ENCODE data around the gene TEX14.

TEX14 gene

DNA sequence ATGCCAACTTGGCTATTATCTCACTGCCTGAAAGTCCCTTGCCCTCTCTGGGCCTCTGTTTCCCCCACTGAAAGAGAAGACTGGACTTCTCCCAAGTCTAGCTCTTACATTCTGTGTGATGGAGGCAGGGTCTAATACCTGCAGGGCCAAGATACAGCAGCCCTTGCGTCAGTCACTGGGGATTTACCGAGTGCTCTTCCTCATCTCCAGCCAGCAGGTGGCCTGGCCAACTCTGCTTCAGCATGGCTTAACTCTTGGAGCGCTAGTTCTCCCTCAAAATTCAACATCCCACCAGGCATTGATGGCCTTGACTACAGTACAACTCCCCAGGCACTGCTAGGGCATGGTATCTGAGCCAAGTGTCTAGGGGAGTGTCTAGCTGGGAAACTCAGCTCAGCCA is 157.5 kb downstream of the TEX14 start:
- Mint-ChIP-seq H3K27ac (no peak overlapping the region), H3K36me3 (no peaks in the 10 kb centered on the region), H3K27me3 (peaks cover 9% of the 10 kb centered on the region), H3K4me3 (no peak overlapping the region), H3K9me3 (no peaks in the 10 kb centered on the region), H3K4me1 (peaks cover 4% of the 10 kb centered on the region)
- ATAC-seq (ENCODE audit: low read depth) (no peak), DNase-seq (ENCODE audit: low spot score in 2 of 2) (no peak)

DNA sequence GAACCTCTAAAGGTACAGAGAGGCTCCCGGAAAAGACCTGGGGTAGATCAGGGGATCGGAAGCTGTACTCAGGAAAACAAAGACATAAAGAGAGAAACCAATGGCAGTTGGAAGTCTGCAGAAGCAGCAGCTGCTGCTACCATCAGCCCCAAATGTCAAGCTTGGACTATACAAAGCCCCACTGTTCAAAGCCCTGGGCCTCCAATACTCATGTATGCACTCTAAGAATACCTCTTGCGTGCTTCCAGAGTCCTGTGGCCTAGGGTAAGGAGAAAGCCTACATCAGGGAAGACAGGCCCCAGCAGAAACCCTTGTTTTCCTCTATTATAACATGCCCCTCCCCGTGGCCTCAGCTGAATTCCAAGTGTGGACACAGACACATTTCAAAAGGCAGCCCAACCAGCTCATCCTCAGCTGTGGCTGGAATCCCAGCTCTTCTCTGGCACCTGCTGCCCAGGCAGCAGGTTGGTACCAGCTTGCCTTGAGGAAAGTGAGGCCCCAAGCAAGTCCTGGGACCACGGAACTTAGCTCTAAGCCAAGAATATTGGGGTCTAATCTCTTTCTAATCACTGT is 158.1 kb downstream of the TEX14 start:
- peaks cover 9% of the 10 kb centered on the region for H3K27me3 Mint-ChIP-seq
- ATAC-seq (ENCODE audit: low read depth) (no peak), DNase-seq (ENCODE audit: low spot score in 2 of 2) (no peak)
- no peaks in the 10 kb centered on the region for H3K9me3 Mint-ChIP-seq
- H3K27ac Mint-ChIP-seq = no peak overlapping the region
- peaks cover 4% of the 10 kb centered on the region for H3K4me1 Mint-ChIP-seq
- H3K4me3 Mint-ChIP-seq = no peak overlapping the region
- no peaks in the 10 kb centered on the region for H3K36me3 Mint-ChIP-seq

DNA sequence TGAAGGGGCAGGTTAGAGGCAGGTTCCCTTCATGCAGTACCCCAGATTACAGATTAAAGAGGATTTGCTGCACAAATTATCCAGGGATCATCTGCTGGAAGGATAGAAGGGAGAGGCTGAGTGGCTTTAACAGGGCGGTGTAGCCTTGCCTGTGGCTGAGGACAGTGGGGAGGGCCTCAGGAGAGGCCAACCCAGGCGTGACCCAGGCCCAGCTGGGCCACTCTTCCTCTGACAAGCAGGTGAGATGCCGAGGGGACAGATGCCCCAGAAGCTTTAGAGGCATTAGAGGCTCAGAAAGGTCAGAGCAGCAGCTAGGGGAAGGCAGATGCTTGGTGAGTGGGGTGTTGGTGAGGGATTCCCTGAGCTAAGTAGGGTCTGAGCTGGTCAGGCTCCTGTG is 159.3 kb downstream of the TEX14 start:
- no peaks in the 10 kb centered on the region for H3K36me3 Mint-ChIP-seq
- ATAC-seq (ENCODE audit: low read depth) (no peak), DNase-seq (ENCODE audit: low spot score in 2 of 2) (no peak)
- no peak overlapping the region for H3K27ac Mint-ChIP-seq
- H3K4me3 Mint-ChIP-seq = peak overlapping the region; percentile 66
- peaks cover 9% of the 10 kb centered on the region for H3K27me3 Mint-ChIP-seq
- peaks cover 4% of the 10 kb centered on the region for H3K4me1 Mint-ChIP-seq
- no peaks in the 10 kb centered on the region for H3K9me3 Mint-ChIP-seq

DNA sequence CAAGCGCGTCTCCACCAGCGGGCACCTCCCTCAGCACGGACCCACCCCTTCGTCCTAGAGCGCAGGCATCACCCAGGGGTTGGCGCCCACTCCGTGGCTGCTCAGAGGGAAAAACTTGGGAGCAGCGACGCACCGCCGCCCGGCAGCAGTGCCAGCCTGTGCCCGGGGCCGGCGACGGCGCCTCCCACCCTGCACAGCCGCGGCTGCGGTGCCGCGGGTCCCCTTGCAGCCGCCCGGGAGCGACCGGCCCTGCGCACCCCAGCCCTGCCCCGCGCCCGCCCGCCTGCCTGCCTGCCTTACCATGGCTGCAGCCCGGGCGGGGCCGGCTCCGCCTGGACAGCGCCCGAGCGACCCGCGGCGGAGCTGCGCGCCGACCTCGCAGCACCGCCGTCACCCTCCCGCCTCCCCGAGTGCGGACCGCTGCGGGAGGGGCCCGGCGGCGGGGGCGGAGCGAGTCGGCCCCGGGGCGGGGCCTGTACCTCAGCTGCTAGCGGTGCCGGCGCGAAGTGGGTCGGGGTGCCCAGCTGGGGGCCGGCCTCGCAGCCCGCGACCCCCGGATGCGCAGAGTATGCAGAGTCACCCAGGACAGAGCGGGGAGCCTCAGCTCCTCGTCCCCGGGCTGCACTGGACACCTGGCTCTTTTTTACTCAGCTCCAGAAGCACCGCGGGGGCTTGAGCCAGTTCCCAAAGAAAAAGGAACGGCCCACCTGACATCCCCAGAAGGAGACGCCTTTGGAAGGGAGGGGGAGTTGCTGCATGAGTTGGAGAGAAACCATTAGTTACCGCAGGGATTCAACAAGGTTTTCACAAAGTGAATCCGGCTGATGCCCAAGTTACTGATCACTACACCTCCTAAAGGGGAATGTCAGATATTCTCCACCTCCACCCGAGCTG is 159.9 kb downstream of the TEX14 start:
- ATAC-seq (ENCODE audit: low read depth) (peak; percentile 94), DNase-seq (ENCODE audit: low spot score in 2 of 2) (peak; percentile 64)
- Mint-ChIP-seq H3K27ac (no peak overlapping the region), H3K4me1 (peaks cover 6% of the 10 kb centered on the region), H3K9me3 (no peaks in the 10 kb centered on the region), H3K4me3 (peak overlapping the region; percentile 66), H3K27me3 (peaks cover 9% of the 10 kb centered on the region), H3K36me3 (no peaks in the 10 kb centered on the region)

DNA sequence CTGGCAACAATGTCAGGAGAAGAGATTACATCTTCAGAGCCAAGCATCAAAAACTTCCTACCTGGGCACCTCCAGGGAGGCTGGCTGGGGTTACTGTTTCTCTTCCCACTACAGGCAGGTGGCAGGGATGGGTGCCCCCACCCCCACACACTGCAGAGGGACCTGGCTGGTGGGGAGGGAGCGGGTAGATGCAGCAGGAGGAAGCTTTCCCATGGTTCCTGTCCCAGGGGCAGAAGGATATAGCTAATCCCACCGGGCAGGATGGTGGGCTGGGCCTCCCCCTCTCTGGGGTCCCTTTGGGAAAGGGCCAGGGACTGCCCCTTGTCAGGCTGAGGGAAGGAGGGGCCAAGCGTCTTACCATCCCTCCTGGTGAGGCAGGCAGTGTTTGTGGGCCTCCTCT is 160.7 kb downstream of the TEX14 start:
- no peak for ATAC-seq (ENCODE audit: low read depth)
- no peaks in the 10 kb centered on the region for H3K36me3 Mint-ChIP-seq
- H3K27ac Mint-ChIP-seq = no peak overlapping the region
- H3K9me3 Mint-ChIP-seq = no peaks in the 10 kb centered on the region
- H3K4me1 Mint-ChIP-seq = peaks cover 8% of the 10 kb centered on the region
- peaks cover 9% of the 10 kb centered on the region for H3K27me3 Mint-ChIP-seq
- peak overlapping the region; percentile 61 for H3K4me3 Mint-ChIP-seq
- no peak for DNase-seq (ENCODE audit: low spot score in 2 of 2)

DNA sequence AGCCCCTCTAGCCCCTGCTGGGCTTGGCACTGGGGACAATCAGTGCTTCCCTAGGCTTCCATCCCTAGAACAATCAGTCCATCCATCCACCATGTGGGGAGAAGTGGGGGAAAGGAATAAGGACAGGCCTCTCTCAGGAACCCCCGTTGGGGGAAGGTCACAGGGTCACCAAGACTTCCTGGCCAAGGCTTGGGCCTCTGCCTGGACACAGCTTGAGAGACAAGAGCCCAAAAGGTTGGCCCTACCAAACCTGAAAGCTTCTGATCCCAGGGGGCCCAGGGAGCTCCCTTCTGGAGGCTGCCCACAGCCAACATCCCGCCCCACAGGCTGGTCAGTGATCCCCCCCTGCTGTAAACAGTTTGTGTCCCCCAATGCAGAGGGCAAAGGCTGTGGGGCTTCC is 161.2 kb downstream of the TEX14 start:
- H3K36me3 Mint-ChIP-seq = no peaks in the 10 kb centered on the region
- DNase-seq (ENCODE audit: low spot score in 2 of 2) (no peak), ATAC-seq (ENCODE audit: low read depth) (no peak)
- no peaks in the 10 kb centered on the region for H3K9me3 Mint-ChIP-seq
- H3K27me3 Mint-ChIP-seq = peaks cover 9% of the 10 kb centered on the region
- H3K4me3 Mint-ChIP-seq = peak overlapping the region; percentile 61
- no peak overlapping the region for H3K27ac Mint-ChIP-seq
- H3K4me1 Mint-ChIP-seq = peaks cover 8% of the 10 kb centered on the region

DNA sequence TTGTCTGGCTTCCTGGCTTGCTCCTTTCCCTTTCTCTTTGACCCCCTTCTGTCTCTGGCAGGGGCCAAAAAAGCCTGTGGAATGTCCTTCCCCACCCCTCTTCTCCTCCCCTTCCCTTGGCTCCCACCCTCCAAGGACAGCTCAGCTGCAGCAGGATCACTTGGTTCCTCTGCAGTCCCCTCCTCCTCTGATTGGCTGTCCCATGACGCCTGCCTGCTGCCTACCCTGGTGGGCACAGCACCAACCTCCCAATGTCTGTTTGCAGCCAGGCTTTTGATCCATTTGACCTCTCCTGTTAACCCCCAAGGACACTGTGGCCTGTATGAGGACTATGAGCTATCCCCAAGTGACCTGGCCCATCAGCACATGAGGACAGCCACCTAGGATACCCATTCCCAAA is 162.6 kb downstream of the TEX14 start:
- Mint-ChIP-seq H3K4me1 (peaks cover 8% of the 10 kb centered on the region), H3K4me3 (no peak overlapping the region), H3K9me3 (no peaks in the 10 kb centered on the region), H3K36me3 (no peaks in the 10 kb centered on the region), H3K27me3 (peaks cover 5% of the 10 kb centered on the region), H3K27ac (no peak overlapping the region)
- DNase-seq (ENCODE audit: low spot score in 2 of 2) (no peak), ATAC-seq (ENCODE audit: low read depth) (no peak)

DNA sequence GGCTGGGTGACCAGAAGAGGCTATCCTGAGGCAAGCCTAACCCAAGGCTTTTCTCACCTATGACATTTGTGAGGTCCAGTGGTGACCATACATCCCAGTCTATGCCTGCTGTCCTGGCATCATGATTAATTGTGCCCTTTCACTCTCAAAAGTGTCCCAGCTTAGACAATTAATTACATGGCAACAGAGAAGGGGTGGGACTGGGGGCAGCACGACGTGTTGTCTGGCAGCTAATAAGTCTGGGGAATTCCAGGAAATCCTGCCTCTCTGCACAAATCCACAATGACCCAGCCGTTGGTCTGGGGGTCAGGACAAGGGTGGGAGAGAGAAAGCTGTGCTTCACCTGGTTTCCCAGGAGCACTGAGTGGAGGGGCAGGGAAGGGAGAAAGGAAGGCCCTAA is 163.4 kb downstream of the TEX14 start:
- no peaks in the 10 kb centered on the region for H3K9me3 Mint-ChIP-seq
- ATAC-seq (ENCODE audit: low read depth) (no peak), DNase-seq (ENCODE audit: low spot score in 2 of 2) (no peak)
- H3K4me1 Mint-ChIP-seq = peaks cover 8% of the 10 kb centered on the region
- no peaks in the 10 kb centered on the region for H3K36me3 Mint-ChIP-seq
- peaks cover 5% of the 10 kb centered on the region for H3K27me3 Mint-ChIP-seq
- H3K27ac Mint-ChIP-seq = no peak overlapping the region
- H3K4me3 Mint-ChIP-seq = no peak overlapping the region

DNA sequence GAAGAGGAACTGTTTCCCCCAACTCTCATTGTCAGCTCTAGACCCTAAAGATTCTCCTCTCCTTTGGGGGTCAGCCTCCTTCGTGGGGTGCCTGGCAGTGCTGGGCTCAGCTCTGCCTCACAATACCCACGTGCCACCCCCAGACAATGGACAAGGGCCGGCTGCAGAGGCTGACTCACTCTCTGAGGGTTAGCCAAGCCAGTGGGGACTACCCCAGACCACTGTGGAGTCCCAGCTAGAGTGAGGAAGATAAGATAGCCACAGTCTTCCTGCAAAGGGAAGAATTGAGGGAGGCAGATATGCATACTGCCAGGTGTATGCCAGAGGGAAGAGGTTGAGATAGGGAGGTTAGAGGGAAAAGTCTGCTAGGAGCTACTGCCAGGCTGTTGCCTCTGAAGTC is 163.9 kb downstream of the TEX14 start:
- Mint-ChIP-seq H3K27me3 (peaks cover 2% of the 10 kb centered on the region), H3K4me1 (peaks cover 8% of the 10 kb centered on the region), H3K4me3 (no peak overlapping the region), H3K36me3 (no peaks in the 10 kb centered on the region), H3K27ac (no peak overlapping the region), H3K9me3 (no peaks in the 10 kb centered on the region)
- DNase-seq (ENCODE audit: low spot score in 2 of 2) = no peak
- no peak for ATAC-seq (ENCODE audit: low read depth)

DNA sequence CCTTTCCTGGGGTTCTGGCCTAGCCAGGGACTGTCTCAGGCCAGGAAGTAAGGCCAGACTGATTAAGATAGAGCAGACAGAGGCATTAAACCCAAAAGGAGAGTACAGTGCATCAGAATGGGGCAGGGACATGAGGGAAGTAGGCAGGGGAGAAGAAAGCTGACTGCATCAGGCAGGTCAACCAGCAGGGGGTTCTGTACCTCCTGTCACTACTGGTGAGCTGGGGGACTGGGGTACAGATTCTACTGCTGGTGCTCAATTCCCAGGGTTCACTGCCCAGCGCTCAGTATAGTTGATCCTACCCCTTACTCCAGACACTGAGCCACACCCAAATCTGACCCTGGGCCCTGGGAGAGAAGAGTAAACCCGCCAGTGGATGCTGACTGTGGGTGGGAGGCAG is 164.5 kb downstream of the TEX14 start:
- H3K4me3 Mint-ChIP-seq = no peak overlapping the region
- H3K36me3 Mint-ChIP-seq = no peaks in the 10 kb centered on the region
- H3K4me1 Mint-ChIP-seq = peaks cover 5% of the 10 kb centered on the region
- H3K27me3 Mint-ChIP-seq = no peaks in the 10 kb centered on the region
- DNase-seq (ENCODE audit: low spot score in 2 of 2) = no peak
- no peaks in the 10 kb centered on the region for H3K9me3 Mint-ChIP-seq
- ATAC-seq (ENCODE audit: low read depth) = no peak
- peak overlapping the region; percentile 25 for H3K27ac Mint-ChIP-seq

DNA sequence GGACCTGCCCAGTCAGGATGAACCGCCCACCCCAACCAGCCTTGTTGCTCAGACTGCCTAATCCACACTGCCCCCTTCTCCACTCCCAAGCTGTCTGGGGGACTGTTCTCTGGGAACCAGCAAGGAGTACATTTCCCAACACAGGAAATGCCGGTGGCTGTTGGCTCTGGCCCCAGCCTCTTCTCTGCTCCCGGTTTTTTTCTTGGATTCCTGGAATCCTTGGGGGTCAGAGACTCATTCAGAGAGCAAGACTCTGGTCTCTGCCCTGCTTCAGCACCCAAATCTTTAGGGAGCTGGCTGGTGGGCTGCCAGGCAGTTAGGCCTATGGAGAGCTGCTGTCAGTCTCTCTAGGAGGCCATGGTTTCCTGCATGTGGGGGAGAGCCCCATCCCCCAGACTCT is 166.6 kb downstream of the TEX14 start:
- Mint-ChIP-seq H3K9me3 (no peaks in the 10 kb centered on the region), H3K27me3 (no peaks in the 10 kb centered on the region), H3K4me1 (peaks cover 7% of the 10 kb centered on the region), H3K4me3 (no peak overlapping the region), H3K36me3 (no peaks in the 10 kb centered on the region), H3K27ac (no peak overlapping the region)
- DNase-seq (ENCODE audit: low spot score in 2 of 2) (no peak), ATAC-seq (ENCODE audit: low read depth) (no peak)

DNA sequence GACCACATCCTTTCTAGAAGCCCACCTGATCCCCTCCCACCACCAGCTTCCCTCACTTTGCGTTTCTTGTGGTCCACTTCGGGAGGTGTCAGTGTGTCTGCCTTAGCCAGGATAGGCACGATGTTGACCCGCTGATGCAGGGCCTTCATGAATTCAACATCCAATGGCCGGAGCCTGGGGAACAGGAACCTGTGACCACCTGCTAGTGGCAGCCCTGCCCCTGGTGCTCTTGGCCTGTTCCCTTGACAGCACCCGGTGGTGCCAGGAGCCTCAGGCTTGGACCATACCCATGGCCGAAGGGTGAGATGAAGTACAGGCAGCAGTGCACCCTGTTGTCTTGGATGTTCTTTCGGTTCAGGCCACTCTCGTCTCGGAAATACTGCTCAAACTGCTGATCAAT is 170.2 kb downstream of the TEX14 start:
- Mint-ChIP-seq H3K9me3 (no peaks in the 10 kb centered on the region), H3K27me3 (no peaks in the 10 kb centered on the region), H3K4me3 (no peak overlapping the region), H3K4me1 (peaks cover 8% of the 10 kb centered on the region), H3K27ac (no peak overlapping the region), H3K36me3 (no peaks in the 10 kb centered on the region)
- ATAC-seq (ENCODE audit: low read depth) (no peak), DNase-seq (ENCODE audit: low spot score in 2 of 2) (no peak)

DNA sequence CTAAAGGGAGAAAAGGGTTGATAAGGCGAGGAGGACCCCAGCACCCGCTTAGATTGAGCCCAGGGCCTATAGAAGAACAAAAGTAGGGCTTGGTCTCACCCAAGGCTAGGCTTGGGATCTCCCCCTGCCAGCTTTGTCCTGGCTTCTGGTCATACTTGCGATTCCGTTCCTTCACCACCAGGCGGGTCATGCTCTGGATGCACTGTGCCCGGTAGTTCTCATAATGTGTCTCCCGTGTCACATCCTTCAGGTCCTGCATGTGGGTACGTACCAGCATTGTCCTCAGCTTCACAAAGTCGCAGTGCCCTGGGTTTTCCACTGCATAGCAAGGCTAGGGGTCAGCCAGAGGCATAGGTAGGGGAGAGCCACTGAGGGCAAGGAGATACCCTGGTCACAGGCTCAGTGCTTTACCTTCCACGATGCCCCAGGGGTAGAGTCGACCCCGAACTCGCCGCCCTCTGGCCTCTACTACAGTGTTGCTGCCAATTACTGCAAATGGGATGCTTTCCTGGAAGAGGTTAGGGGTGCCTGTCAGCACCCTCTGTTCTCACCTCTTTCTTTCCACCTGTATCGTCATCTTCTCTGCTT is 170.9 kb downstream of the TEX14 start:
- Mint-ChIP-seq H3K27me3 (no peaks in the 10 kb centered on the region), H3K27ac (no peak overlapping the region), H3K4me1 (peaks cover 16% of the 10 kb centered on the region), H3K9me3 (no peaks in the 10 kb centered on the region), H3K36me3 (no peaks in the 10 kb centered on the region), H3K4me3 (no peak overlapping the region)
- DNase-seq (ENCODE audit: low spot score in 2 of 2) = no peak
- ATAC-seq (ENCODE audit: low read depth) = no peak

DNA sequence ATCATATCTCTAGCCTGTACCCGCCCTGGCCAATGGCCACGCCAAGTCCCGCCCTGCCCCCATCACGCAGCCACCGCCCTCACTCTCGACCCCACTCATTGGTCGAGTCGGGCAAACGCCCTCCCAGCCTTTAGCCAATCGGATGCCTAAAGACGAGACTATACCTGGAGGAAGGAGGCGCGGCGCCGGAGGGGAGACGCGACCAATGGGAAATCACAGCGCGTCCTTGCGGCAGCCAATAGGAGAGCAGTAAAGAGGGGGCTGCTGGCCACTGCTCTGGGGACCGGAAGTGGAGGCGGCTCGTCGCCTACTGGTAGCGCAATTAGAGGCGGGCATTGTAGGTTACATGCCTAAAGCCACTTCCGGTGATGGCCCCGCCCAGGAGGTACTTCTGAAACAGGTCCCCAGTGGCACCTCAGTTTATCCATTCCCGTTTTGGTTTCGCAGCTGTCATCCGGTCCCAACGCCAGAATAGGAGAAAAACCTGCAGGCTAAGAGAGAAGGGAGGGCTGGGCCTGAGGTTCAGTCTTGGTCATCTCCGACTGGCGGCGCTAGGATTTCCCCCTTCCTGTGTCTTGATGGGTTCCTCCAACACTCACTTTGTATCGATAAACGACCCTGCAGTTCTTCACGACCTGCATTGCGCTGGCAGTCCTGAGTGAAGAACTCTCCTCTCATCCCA is 173.8 kb downstream of the TEX14 start:
- Mint-ChIP-seq H3K27me3 (no peaks in the 10 kb centered on the region), H3K27ac (peak overlapping the region; percentile 74), H3K36me3 (peaks cover under 1% of the 10 kb centered on the region), H3K9me3 (no peaks in the 10 kb centered on the region), H3K4me3 (peak overlapping the region; percentile 80), H3K4me1 (peaks cover 28% of the 10 kb centered on the region)
- ATAC-seq (ENCODE audit: low read depth) (peak; percentile 75), DNase-seq (ENCODE audit: low spot score in 2 of 2) (peak; percentile 92 to 99)
